Neutrophil (primary cell): ENCODE measurements around the gene GCNT1.

Source experiments
- H3K27ac ChIP-seq: fragments of 200-600 bp; sonication (generic); 2 replicates; pipeline ENCODE4 v1.5.1; 2016; ENCODE audit warnings: mild to moderate bottlenecking, moderate library complexity
- H3K27me3 ChIP-seq: fragments of 200-600 bp; sonication (generic); 2 replicates; pipeline ENCODE4 v1.6.0; 2016; ENCODE audit warnings: mild to moderate bottlenecking
- H3K36me3 ChIP-seq: fragments of 200-600 bp; sonication (generic); 2 replicates; pipeline ENCODE4 v1.5.1; 2017
- H3K4me1 ChIP-seq, 2 experiments: fragments of 200-600 bp in 1 of 2; sonication (generic) in 1 of 2; 1 replicate in 1 of 2; 2 replicates in 1 of 2; pipeline versions ENCODE4 v1.5.1 to v1.6.1; 2013 to 2016; ENCODE audit warnings: low read depth in 1 of 2, low read length in 1 of 2, mild to moderate bottlenecking in 1 of 2, moderate library complexity in 1 of 2; ENCODE audit not compliant: control insufficient read depth in 1 of 2, insufficient read depth in 1 of 2
- H3K4me3 ChIP-seq, 2 experiments: fragments of 200-600 bp in 1 of 2; sonication (generic) in 1 of 2; 1 replicate in 1 of 2; 2 replicates in 1 of 2; pipeline ENCODE4 v1.5.1; 2013 to 2016; ENCODE audit warnings: low read depth in 1 of 2, low read length in 1 of 2, mild to moderate bottlenecking in 1 of 2, moderate library complexity in 1 of 2
- H3K9me3 ChIP-seq: fragments of 200-600 bp; sonication (generic); 2 replicates; pipeline ENCODE4 v1.5.1; 2016
- TF ChIP-seq, protein P1 (sequence below): fragments of 200-600 bp; sonication (generic); IDR thresholded peaks from 2 replicates; pipeline ENCODE4 v1.5.1; 2016; ENCODE audit warnings: antibody characterized with exemption

GCNT1 gene

DNA sequence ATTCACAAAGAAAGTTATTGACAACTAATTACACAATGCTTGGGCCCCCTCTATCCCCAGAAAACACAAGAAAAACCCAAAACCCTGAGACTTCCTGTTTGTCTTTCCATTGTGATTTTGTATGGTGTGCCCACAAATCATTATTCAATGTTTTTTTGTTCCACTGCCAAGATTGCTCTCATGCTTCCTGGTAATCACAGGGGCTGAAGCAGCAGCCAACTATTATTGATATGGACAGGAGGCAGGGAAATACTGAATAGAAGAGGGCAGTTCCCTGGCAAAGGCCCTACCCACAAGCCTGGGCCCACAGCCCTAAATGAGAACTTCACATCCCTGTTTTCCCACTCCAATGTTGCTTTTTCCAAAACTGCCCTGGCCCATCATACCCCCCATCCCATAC is 43.3 kb upstream of the GCNT1 start:
- TF ChIP-seq, protein P1, sequence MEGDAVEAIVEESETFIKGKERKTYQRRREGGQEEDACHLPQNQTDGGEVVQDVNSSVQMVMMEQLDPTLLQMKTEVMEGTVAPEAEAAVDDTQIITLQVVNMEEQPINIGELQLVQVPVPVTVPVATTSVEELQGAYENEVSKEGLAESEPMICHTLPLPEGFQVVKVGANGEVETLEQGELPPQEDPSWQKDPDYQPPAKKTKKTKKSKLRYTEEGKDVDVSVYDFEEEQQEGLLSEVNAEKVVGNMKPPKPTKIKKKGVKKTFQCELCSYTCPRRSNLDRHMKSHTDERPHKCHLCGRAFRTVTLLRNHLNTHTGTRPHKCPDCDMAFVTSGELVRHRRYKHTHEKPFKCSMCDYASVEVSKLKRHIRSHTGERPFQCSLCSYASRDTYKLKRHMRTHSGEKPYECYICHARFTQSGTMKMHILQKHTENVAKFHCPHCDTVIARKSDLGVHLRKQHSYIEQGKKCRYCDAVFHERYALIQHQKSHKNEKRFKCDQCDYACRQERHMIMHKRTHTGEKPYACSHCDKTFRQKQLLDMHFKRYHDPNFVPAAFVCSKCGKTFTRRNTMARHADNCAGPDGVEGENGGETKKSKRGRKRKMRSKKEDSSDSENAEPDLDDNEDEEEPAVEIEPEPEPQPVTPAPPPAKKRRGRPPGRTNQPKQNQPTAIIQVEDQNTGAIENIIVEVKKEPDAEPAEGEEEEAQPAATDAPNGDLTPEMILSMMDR = no peak
- Histone ChIP-seq H3K27ac (no peak overlapping the region), H3K27me3 (no peaks in the 10 kb centered on the region), H3K9me3 (no peaks in the 10 kb centered on the region), H3K36me3 (no peaks in the 10 kb centered on the region), H3K4me3 (no peak overlapping the region), H3K4me1 (no peaks in the 10 kb centered on the region)

DNA sequence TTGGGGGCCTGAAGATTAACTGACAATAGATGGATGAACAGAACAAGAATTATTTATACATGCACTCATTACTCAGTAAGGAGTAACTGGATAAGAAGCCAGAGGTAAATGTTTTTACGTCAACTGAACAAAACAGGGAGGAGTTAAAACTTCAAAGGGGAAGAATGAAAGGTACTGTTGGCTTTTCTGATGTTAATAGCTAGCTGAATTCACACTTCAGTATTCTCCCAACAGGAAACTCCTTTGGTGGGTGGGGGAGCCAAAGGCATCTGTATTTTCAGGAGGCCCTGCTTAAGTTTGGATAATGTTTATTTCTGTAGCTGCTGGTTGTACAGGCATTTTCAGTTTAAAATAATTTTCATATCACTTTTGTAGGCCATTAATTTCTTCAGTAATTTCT is 41.6 kb upstream of the GCNT1 start:
- Histone ChIP-seq H3K4me1 (no peaks in the 10 kb centered on the region), H3K4me3 (no peak overlapping the region), H3K27ac (no peak overlapping the region), H3K27me3 (no peaks in the 10 kb centered on the region), H3K9me3 (no peaks in the 10 kb centered on the region), H3K36me3 (no peaks in the 10 kb centered on the region)
- TF ChIP-seq, protein P1 = no peak

DNA sequence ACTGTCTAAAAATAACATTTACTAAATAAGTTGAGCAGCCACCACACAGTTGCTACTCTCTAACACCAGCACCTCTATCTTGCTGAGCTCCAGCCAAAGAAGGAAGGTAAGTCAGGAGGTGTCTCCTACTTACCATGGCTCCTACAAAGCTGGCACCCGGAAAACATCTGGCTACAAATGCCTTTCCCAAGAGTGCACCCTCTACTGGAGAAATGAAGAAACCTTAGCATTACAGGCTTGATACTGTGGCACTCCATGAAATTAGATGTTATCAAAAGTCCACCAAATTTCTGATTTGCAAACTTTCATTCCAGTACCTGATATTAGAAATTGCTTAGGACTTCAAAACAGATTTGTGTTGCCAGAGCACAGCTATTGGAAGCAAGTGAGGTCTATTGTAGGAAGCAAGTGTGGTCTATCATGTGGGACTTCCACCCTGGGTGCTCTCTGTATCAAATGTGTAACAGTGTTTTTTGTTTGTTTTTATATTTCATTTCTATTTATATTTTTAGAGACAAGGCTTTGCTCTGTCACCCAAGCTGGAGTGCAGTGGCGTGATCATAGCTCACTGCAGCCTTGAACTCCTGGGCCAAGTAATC is 39.1 kb upstream of the GCNT1 start:
- Histone ChIP-seq H3K27me3 (no peaks in the 10 kb centered on the region), H3K4me3 (no peak overlapping the region), H3K27ac (no peak overlapping the region), H3K4me1 (no peaks in the 10 kb centered on the region), H3K36me3 (no peaks in the 10 kb centered on the region), H3K9me3 (no peaks in the 10 kb centered on the region)
- TF ChIP-seq, protein P1 = no peak

DNA sequence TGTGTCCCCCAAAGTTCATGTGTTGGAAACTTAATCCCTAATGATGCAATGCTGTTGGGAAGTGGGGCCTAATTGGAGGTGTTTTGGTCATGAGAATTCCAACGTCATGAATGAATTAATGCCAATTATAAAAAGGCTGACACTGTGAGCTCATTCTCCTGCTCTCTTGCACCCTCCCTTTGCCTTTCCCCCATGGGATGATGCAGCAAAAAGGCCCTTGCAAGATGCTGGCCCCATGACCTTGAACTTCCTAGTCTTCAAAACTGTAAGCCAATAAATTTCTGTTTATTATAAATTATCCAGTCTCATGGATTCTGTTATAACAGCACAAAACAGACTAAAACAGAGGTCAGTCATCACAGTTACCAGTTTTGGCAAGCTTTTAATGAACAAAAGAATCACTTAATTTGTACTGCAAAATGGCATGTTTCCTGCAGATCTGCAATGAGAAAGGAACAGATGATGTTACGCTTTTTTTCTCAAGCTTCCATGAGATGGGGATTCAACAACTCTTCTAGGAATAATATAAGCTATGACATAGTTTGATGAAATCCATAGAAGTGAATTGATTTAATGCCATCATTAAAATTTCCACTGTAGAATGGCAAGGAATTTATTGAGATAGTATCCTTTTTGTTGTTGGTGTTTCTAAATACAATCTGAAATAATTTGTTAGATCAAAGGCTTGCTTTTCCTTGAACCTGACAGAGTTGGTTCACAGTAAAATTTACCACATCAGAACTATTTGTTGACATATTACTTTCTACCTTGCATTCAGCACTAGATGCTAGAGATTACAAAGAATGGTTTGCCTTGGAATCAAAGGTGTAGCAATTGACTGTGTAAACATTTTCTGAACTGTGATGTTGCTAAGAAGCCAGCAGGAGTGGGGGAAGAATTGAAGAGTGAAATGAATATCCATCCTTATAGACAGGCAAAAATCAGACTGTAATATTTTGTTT is 35.5 kb upstream of the GCNT1 start:
- TF ChIP-seq, protein P1 = no peak
- Histone ChIP-seq H3K4me3 (no peak overlapping the region), H3K27ac (no peak overlapping the region), H3K4me1 (no peaks in the 10 kb centered on the region), H3K36me3 (no peaks in the 10 kb centered on the region), H3K27me3 (no peaks in the 10 kb centered on the region), H3K9me3 (no peaks in the 10 kb centered on the region)

DNA sequence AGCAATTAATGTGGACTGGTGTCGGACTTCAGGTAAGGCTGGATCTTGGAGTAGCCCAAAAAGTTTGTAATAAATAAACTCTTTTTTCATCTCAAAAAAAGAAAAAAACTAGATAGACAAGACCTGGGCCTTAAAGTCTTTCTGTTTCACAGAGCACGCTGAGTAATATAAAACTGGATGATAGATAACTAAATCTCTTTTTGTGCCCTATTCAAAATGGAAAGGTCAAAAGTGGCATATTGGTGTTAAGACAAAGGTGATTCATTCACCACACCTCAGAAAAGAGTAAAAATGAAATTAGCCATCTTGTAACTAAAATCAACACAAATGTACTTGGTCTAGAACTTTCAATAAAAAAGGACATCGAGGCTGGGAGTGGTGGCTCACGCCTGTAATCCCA is 34.5 kb upstream of the GCNT1 start:
- H3K27me3 ChIP-seq = no peaks in the 10 kb centered on the region
- no peaks in the 10 kb centered on the region for H3K9me3 ChIP-seq
- H3K4me1 ChIP-seq = no peaks in the 10 kb centered on the region
- TF ChIP-seq, protein P1 = no peak
- H3K4me3 ChIP-seq = no peak overlapping the region
- H3K27ac ChIP-seq = no peak overlapping the region
- no peaks in the 10 kb centered on the region for H3K36me3 ChIP-seq
